B cell (primary cell): ENCODE measurements around the gene CALN1. TPM values are rescaled to one million over a fixed set of nuclear protein-coding genes. Genes with fewer than 3 reads are reported as not detected.

Experiments
- ATAC-seq: fragments of 200-7000 bp; cut with Tn5 transposase; one replicate; pipeline ENCODE4 v1.10.0; 2021; ENCODE audit warnings: low read depth, mild to moderate bottlenecking, moderate number of reproducible peaks, moderate library complexity
- CTCF ChIA-PET: fragments of 350-600 bp; sonication (Branson Sonifier 250); formaldehyde crosslinking; loops from one replicate; lab custom pipeline; 2021; ENCODE audit warnings: antibody characterized with exemption, inconsistent platforms; lab: Charles Lee
- POLR2A ChIA-PET: fragments of 350-600 bp; sonication (Branson Sonifier 250); formaldehyde crosslinking; loops from one replicate; lab custom pipeline; 2021; ENCODE audit warnings: antibody characterized with exemption; lab: Charles Lee
- DNase-seq: peaks from one replicate; pipeline ENCODE4 v3.0.0; 2013
- H2AFZ ChIP-seq: 2 replicates; pipeline ENCODE4 v1.6.1; 2012; ENCODE audit warnings: mild to moderate bottlenecking, low read depth, low read length; ENCODE audit not compliant: insufficient read depth, poor library complexity, severe bottlenecking
- H3K27ac ChIP-seq, 2 donors: 1 replicate in 1 of 2; 2 replicates in 1 of 2; pipeline ENCODE4 v1.5.1; 2012 to 2013; ENCODE audit warnings: low read length in 2 of 2, mild to moderate bottlenecking in 2 of 2, moderate library complexity in 1 of 2
- H3K27me3 ChIP-seq, 4 experiments: fragments of 200-600 bp in 1 of 4; sonication (generic) in 1 of 4; replicated peaks in 1 of 4; 1 replicate in 2 of 4; 2 replicates in 2 of 4; pipeline versions ENCODE4 v1.6.1 to v1.7.0; 2013 to 2016; ENCODE audit warnings: low read length in 3 of 4, mild to moderate bottlenecking in 2 of 4, mixed read lengths in 1 of 4, moderate library complexity in 1 of 4; ENCODE audit not compliant: insufficient read depth in 4 of 4, control insufficient read depth in 3 of 4; ENCODE audit errors: control extremely low read depth in 1 of 4
- H3K36me3 ChIP-seq, 2 experiments: replicated peaks in 1 of 2; 1 replicate in 1 of 2; 2 replicates in 1 of 2; pipeline versions ENCODE4 v1.6.1 to v1.7.1; 2013; ENCODE audit warnings: low read length in 1 of 2; ENCODE audit not compliant: insufficient read depth in 2 of 2, control insufficient read depth in 1 of 2; ENCODE audit errors: control extremely low read depth in 1 of 2, extremely low read depth in 1 of 2
- H3K4me1 ChIP-seq, 2 donors: fragments of 200-600 bp in 1 of 2; sonication (generic) in 1 of 2; 1 replicate in 1 of 2; 2 replicates in 1 of 2; pipeline versions ENCODE4 v1.5.1 to v1.6.1; 2013 to 2017; ENCODE audit warnings: low read length in 2 of 2; ENCODE audit not compliant: control insufficient read depth in 2 of 2, insufficient read depth in 2 of 2
- H3K4me2 ChIP-seq: replicated peaks from 2 replicates; pipeline ENCODE3; 2012; ENCODE audit warnings: mild to moderate bottlenecking, low read depth, low read length; ENCODE audit not compliant: poor library complexity, severe bottlenecking
- H3K4me3 ChIP-seq, 5 experiments: fragments of 200-600 bp in 1 of 5; sonication (generic) in 1 of 5; 1 replicate in 3 of 5; 2 replicates in 2 of 5; pipeline versions ENCODE4 v1.5.1 to v1.7.0; 2011 to 2016; ENCODE audit warnings: low read length in 4 of 5, mild to moderate bottlenecking in 4 of 5, low read depth in 2 of 5, control low read depth in 1 of 5, moderate library complexity in 1 of 5; ENCODE audit not compliant: insufficient read depth in 1 of 5; ENCODE audit errors: control extremely low read depth in 1 of 5, extremely low read depth in 1 of 5
- H3K79me2 ChIP-seq: fragments of 200-600 bp; sonication (generic); one replicate; pipeline ENCODE4 v1.6.0; 2016; ENCODE audit warnings: low read length; ENCODE audit not compliant: control insufficient read depth, insufficient read depth
- H3K9ac ChIP-seq: fragments of 200-600 bp; sonication (generic); 2 replicates; pipeline ENCODE4 v1.6.1; 2017; ENCODE audit warnings: mild to moderate bottlenecking, low read length, moderate library complexity
- H3K9me3 ChIP-seq, 3 donors: one replicate each; pipeline versions ENCODE4 v1.6.1 to v1.7.1; 2013; ENCODE audit warnings: low read length in 2 of 3; ENCODE audit not compliant: control insufficient read depth in 2 of 3, insufficient read depth in 1 of 3; ENCODE audit errors: control extremely low read depth in 1 of 3
- H4K20me1 ChIP-seq: 2 replicates; pipeline ENCODE4 v1.6.0; 2012; ENCODE audit warnings: mild to moderate bottlenecking, low read length; ENCODE audit not compliant: insufficient read depth, control insufficient read depth, poor library complexity, severe bottlenecking
- H3K27ac Mint-ChIP-seq: one replicate; pipeline ENCODE4 v1.8.0; 2021; ENCODE audit warnings: mixed read lengths
- H3K27me3 Mint-ChIP-seq: one replicate; pipeline ENCODE4 v1.8.0; 2021; ENCODE audit warnings: mixed read lengths
- H3K4me1 Mint-ChIP-seq: one replicate; pipeline ENCODE4 v1.8.0; 2021; ENCODE audit warnings: mixed read lengths
- H3K4me3 Mint-ChIP-seq: one replicate; pipeline ENCODE4 v1.8.0; 2021; ENCODE audit warnings: mixed read lengths
- H3K9me3 Mint-ChIP-seq: one replicate; pipeline ENCODE4 v1.8.0; 2022; ENCODE audit warnings: mixed read lengths; ENCODE audit not compliant: insufficient read depth
- CTCF ChIP-seq: fragments of 200-600 bp; IDR thresholded peaks from one replicate; pipeline ENCODE4 v1.8.0; 2022; ENCODE audit warnings: antibody characterized with exemption, mild to moderate bottlenecking
- EZH2 ChIP-seq: IDR thresholded peaks from 2 replicates; pipeline ENCODE4 v1.6.1; 2012; ENCODE audit warnings: borderline replicate concordance, low read depth, mild to moderate bottlenecking, moderate library complexity, low read length; ENCODE audit not compliant: insufficient read depth, poor library complexity, severe bottlenecking
- WGBS: methylation state at CpG from one replicate; pipeline ENCODE4 v1.1.5; 2013; ENCODE audit warnings: missing lambda C conversion rate; ENCODE audit not compliant: insufficient coverage; 5-methylcytosine and 5-hydroxymethylcytosine counted together
- intact Hi-C: fragments of 100-400 bp; cut with micrococcal nuclease; formaldehyde crosslinking; loops from one replicate; pipeline ENCODE4 v1.10.0; 2022
- polyA plus RNA-seq: library from polyadenylated mRNA; depleted of rRNA; stranded (reverse); fragments of >200 nt; gene quantifications from 2 replicates; pipeline ENCODE4 v1.2.3, GENCODE V29; 2012
- total RNA-seq, 2 donors: library from RNA; stranded (reverse); fragments of 120-200 nt in 1 of 2; gene quantifications; 1 replicate in 1 of 2; 2 replicates in 1 of 2; pipeline versions ENCODE4 v1.2.3 to v1.2.4, GENCODE V29; 2013 to 2022

The CALN1 gene
- total and polyA plus RNA-seq, 2 donors (not counting 1 experiment from before 2014, with no cell fraction given) = not detected

DNA sequence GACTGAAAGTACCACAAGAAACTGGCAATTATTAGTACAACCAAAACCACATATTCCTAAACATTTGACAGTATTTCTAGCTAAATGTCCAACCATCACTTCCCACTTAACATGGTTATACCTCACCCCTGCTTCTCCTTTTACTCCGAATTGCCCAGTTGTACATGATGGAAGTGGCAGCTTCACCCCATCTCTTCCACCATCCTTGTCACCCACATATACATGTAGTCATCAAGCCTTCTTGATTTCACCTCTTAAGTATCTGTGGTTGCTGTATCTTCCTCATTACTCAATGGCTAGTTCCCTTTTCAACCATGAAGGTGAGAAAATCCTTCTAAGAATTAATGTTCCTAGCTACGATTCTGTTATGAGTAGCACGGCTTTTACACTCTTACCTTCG lies 388.2 kb downstream of the CALN1 start:
- H3K4me3 ChIP-seq = no peak overlapping the region
- TF ChIP-seq CTCF (no peak), EZH2 (no peak)
- peaks cover 0 to 13% (median 0%) of the 10 kb centered on the region in 3 donors for H3K9me3 ChIP-seq
- no peak overlapping the region for H3K27ac ChIP-seq
- H3K4me2 ChIP-seq = no peak overlapping the region
- H3K36me3 ChIP-seq = no peaks in the 10 kb centered on the region
- intact Hi-C loops = no loop called here
- H3K79me2 ChIP-seq = no peaks in the 10 kb centered on the region
- H3K27me3 Mint-ChIP-seq = no peaks in the 10 kb centered on the region
- no peaks in the 10 kb centered on the region for H3K4me1 ChIP-seq
- CTCF ChIA-PET = no interaction called here
- H4K20me1 ChIP-seq = no peaks in the 10 kb centered on the region
- no peak overlapping the region for H3K4me3 Mint-ChIP-seq
- no peak overlapping the region for H3K27ac Mint-ChIP-seq
- H3K9me3 Mint-ChIP-seq = peaks cover 8% of the 10 kb centered on the region
- WGBS = no CpG with 5 or more reads among the region's 4 CpGs
- H2AFZ ChIP-seq = no peak overlapping the region
- no peak overlapping the region for H3K9ac ChIP-seq
- POLR2A ChIA-PET = no interaction called here
- DNase-seq (no peak), ATAC-seq (no peak)
- no peaks in the 10 kb centered on the region for H3K4me1 Mint-ChIP-seq
- H3K27me3 ChIP-seq = no peaks in the 10 kb centered on the region

GRCh38 chr7:72021716-72022115 lies 390.4 kb downstream of the CALN1 start:
- H3K27ac Mint-ChIP-seq = no peak overlapping the region
- Histone ChIP-seq H3K9ac (no peak overlapping the region), H3K36me3 (no peaks in the 10 kb centered on the region), H3K9me3 (peaks cover 0 to 6% (median 0%) of the 10 kb centered on the region in 3 donors), H3K4me1 (no peaks in the 10 kb centered on the region), H2AFZ (no peak overlapping the region), H4K20me1 (no peaks in the 10 kb centered on the region), H3K79me2 (no peaks in the 10 kb centered on the region), H3K27ac (no peak overlapping the region), H3K4me3 (no peak overlapping the region), H3K4me2 (no peak overlapping the region), H3K27me3 (no peaks in the 10 kb centered on the region)
- H3K9me3 Mint-ChIP-seq = peaks cover 5% of the 10 kb centered on the region
- no peak for DNase-seq
- 87% methylated on average over 3 of the region's 3 CpGs for WGBS
- intact Hi-C loops = no loop called here
- ChIA-PET CTCF (no interaction called here), POLR2A (no interaction called here)
- no peak for ATAC-seq
- no peak for TF ChIP-seq EZH2
- H3K27me3 Mint-ChIP-seq = no peaks in the 10 kb centered on the region
- H3K4me3 Mint-ChIP-seq = no peak overlapping the region
- no peaks in the 10 kb centered on the region for H3K4me1 Mint-ChIP-seq
